HepG2 (cell line): ENCODE results near the gene KAZALD1. TPM values are rescaled to one million over a fixed set of nuclear protein-coding genes. Genes with fewer than 3 reads are reported as not detected.
A peak's percentile ranks its signal among the peaks of the same experiment; 100 is the strongest.

Experiments used
- ATF7-NPFF ChIP-seq: sonication (generic); formaldehyde crosslinking; IDR thresholded peaks from 2 replicates; pipeline ENCODE4 v1.8.1; 2023; ENCODE audit warnings: mild to moderate bottlenecking, low read depth, missing genetic modification reagents, moderate library complexity
- ERF ChIP-seq: IDR thresholded peaks from 2 replicates; pipeline ENCODE4 v1.6.1; 2018; ENCODE audit warnings: missing biosample characterization, missing genetic modification reagents
- FOXA3 ChIP-seq: IDR thresholded peaks from 2 replicates; pipeline ENCODE4 v1.6.1; 2016; ENCODE audit warnings: missing genetic modification reagents, missing compliant biosample characterization
- HNRNPL ChIP-seq: fragments of 200-400 bp; formaldehyde crosslinking; IDR thresholded peaks from 2 replicates; pipeline ENCODE4 v1.6.1; 2017; ENCODE audit warnings: mild to moderate bottlenecking, low read depth, low read length
- KLF15 ChIP-seq: sonication (generic); formaldehyde crosslinking; IDR thresholded peaks from 2 replicates; pipeline ENCODE4 v1.8.1; 2023; ENCODE audit warnings: borderline replicate concordance, mild to moderate bottlenecking, inconsistent platforms, missing genetic modification reagents, mixed read lengths
- NONO ChIP-seq, 2 experiments: fragments of 450-650 bp in 1 of 2; sonication (generic) in 1 of 2; formaldehyde crosslinking in 1 of 2; IDR thresholded peaks in 1 of 2; conservative IDR thresholded peaks in 1 of 2; 2 replicates each; pipeline versions ENCODE4 v1.6.1 to v1.8.0; 2017 to 2022; ENCODE audit warnings: mild to moderate bottlenecking in 1 of 2, missing genetic modification reagents in 1 of 2, moderate library complexity in 1 of 2
- NRL ChIP-seq: sonication (generic); formaldehyde crosslinking; IDR thresholded peaks from 2 replicates; pipeline ENCODE4 v1.5.0; 2020; ENCODE audit warnings: missing genetic modification reagents, mild to moderate bottlenecking, moderate library complexity, borderline replicate concordance
- RELA ChIP-seq: sonication (generic); formaldehyde crosslinking; IDR thresholded peaks from 2 replicates; pipeline ENCODE4 v1.4.0; 2020; ENCODE audit warnings: missing genetic modification reagents
- SIX1 ChIP-seq: sonication (generic); formaldehyde crosslinking; IDR thresholded peaks from 2 replicates; pipeline ENCODE4 v1.4.0; 2020; ENCODE audit warnings: missing genetic modification reagents, borderline replicate concordance
- TBX3 ChIP-seq: fragments of 450-650 bp; IDR thresholded peaks from 2 replicates; pipeline ENCODE4 v1.6.1; 2017; ENCODE audit warnings: antibody characterized with exemption, mild to moderate bottlenecking, inconsistent platforms, borderline replicate concordance
- ZFP62 ChIP-seq: sonication (generic); formaldehyde crosslinking; IDR thresholded peaks from 2 replicates; pipeline ENCODE4 v1.4.0; 2020; ENCODE audit warnings: missing genetic modification reagents
- ZNF24 ChIP-seq: fragments of 450-650 bp; IDR thresholded peaks from 2 replicates; pipeline ENCODE4 v1.6.1; 2017; ENCODE audit warnings: antibody characterized with exemption, mild to moderate bottlenecking
- ZNF296 ChIP-seq: sonication (generic); formaldehyde crosslinking; conservative IDR thresholded peaks from 2 replicates; pipeline ENCODE4 v1.5.0; 2020; ENCODE audit warnings: mild to moderate bottlenecking, missing genetic modification reagents
- ZNF3 ChIP-seq: IDR thresholded peaks from 2 replicates; pipeline ENCODE4 v1.7.0; 2017; ENCODE audit warnings: inconsistent platforms
- ZNF788 ChIP-seq: sonication (generic); formaldehyde crosslinking; IDR thresholded peaks from 2 replicates; pipeline ENCODE4 v1.5.0; 2020; ENCODE audit warnings: mild to moderate bottlenecking, missing genetic modification reagents, borderline replicate concordance
- ZSCAN29 ChIP-seq: sonication (generic); formaldehyde crosslinking; conservative IDR thresholded peaks from 2 replicates; pipeline ENCODE4 v1.4.0; 2020; ENCODE audit warnings: mild to moderate bottlenecking, missing genetic modification reagents
- polyA plus RNA-seq, 8 experiments: library from polyadenylated mRNA; depleted of rRNA in 3 of 8; stranded (reverse) in 7 of 8; unstranded in 1 of 8; fragments of >200 nt; fragmentation: Illumina TruSeq in 4 of 8; extraction: Trizol in 4 of 8; gene quantifications; 2 replicates each; pipeline versions ENCODE4 v1.2.1 to v1.2.3, GENCODE V29; 2011 to 2016; ENCODE audit warnings: low read depth in 4 of 8, missing spikeins in 1 of 8, mixed read lengths in 1 of 8; ENCODE audit not compliant: insufficient read depth in 1 of 8
- total RNA-seq, 5 experiments: library from RNA; depleted of rRNA; stranded (reverse); fragments of >200 nt; fragmentation: Illumina TruSeq; extraction: Trizol; gene quantifications; 2 replicates each; pipeline ENCODE4 v1.2.3, GENCODE V29; 2016; ENCODE audit warnings: low read depth in 1 of 5
- TF ChIP-seq, protein P1 (sequence below): IDR thresholded peaks from 2 replicates; pipeline ENCODE4 v1.6.1; 2016; ENCODE audit warnings: missing genetic modification reagents, missing compliant biosample characterization
- TF ChIP-seq, protein P2 (sequence below): sonication (generic); formaldehyde crosslinking; IDR thresholded peaks from 2 replicates; pipeline ENCODE4 v1.8.0; 2022; ENCODE audit warnings: missing genetic modification reagents, mild to moderate bottlenecking, borderline replicate concordance
- TF ChIP-seq, protein P3 (sequence below): sonication (generic); formaldehyde crosslinking; IDR thresholded peaks from 2 replicates; pipeline ENCODE4 v1.8.1; 2022; ENCODE audit warnings: low read depth, mild to moderate bottlenecking, missing genetic modification reagents
- TF ChIP-seq, protein P4 (sequence below): sonication (generic); formaldehyde crosslinking; IDR thresholded peaks from 2 replicates; pipeline ENCODE4 v1.8.1; 2023; ENCODE audit warnings: missing genetic modification reagents, mild to moderate bottlenecking, borderline replicate concordance
- TF ChIP-seq, protein P5 (sequence below): sonication (generic); formaldehyde crosslinking; IDR thresholded peaks from 2 replicates; pipeline ENCODE4 v1.8.1; 2023; ENCODE audit warnings: mild to moderate bottlenecking, missing genetic modification reagents

KAZALD1 gene
- total and polyA plus RNA-seq, 2 of the 13 experiments (the other 11 are each of a cell fraction or from before 2014, with no cell fraction given), result 16.7 to 27.7 TPM

DNA sequence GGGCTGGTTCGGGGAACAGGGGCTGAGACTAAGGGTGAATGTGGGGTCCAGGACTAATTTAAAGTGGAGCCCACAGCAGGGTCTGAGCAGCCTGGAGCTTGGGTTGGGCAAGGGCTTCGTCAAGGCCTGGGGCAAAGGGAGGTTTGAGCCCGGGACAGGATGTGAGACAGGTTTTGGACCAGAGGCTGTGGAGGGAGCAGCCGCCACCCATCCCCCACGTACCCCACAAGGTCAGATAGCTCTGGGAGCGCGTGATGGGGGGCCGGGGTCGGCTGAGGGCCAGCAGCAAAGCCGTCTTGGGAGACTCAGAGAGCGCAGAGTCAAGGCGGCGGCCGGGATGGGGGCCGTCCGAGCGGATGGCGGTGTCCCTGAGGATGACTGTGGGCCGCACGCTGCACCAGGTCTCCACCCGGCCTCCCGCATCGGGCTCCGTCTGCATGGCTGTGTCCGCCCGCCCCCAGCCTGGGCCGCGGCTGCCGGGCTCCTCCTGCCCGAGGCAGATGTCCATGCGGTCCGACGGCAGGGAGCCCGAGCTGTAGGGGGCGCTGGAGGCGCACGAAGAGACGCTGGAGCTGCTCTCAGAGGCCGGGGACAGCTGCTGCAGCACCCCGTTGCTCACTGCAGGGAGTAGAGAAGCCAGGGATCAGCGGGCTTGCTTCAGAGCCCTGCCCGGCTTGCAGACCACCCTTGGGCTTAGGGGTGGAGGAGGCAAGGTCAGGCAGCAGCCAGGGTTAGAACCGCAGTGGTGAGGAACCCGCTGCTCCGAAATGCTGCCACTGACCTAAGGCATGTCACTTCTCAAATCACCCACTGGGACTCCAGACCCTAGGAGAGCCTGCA, 43.0 kb upstream of the KAZALD1 start (continued):
- TF ChIP-seq ZNF24 (no peak), ZNF788 (CRISPR knock-in tag) (peak; percentile 70; the same call in 1 of the 2 replicates), ZNF3 (CRISPR knock-in tag) (no peak), ZFP62 (CRISPR knock-in tag) (no peak), FOXA3 (CRISPR knock-in tag) (no peak), ATF7-NPFF (CRISPR knock-in tag) (peak; percentile 82; the same call in 1 of the 2 replicates), NONO (IDR thresholded peaks at IDR 0.05) (no peak), NONO (CRISPR knock-in tag; conservative IDR thresholded peaks at IDR 0.05) (0 out of 2 replicates have a peak, but pooled peaks have one; percentile 62), SIX1 (CRISPR knock-in tag) (no peak), NRL (CRISPR knock-in tag) (peak; percentile 67; the same call in 1 of the 2 replicates), TBX3 (no peak), ZNF296 (CRISPR knock-in tag) (0 out of 2 replicates have a peak, but pooled peaks have one; percentile 62), HNRNPL (no peak), ZSCAN29 (CRISPR knock-in tag) (peak; percentile 97), ERF (CRISPR knock-in tag) (peak; percentile 77), KLF15 (CRISPR knock-in tag) (peak; percentile 88; the same call in 1 of the 2 replicates), RELA (CRISPR knock-in tag) (0 out of 2 replicates have a peak, but pooled peaks have one; percentile 42)
- TF ChIP-seq, protein P1, sequence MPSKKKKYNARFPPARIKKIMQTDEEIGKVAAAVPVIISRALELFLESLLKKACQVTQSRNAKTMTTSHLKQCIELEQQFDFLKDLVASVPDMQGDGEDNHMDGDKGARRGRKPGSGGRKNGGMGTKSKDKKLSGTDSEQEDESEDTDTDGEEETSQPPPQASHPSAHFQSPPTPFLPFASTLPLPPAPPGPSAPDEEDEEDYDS (CRISPR knock-in tag), result peak; percentile 51; the same call in 1 of the 2 replicates
- TF ChIP-seq, protein P2, sequence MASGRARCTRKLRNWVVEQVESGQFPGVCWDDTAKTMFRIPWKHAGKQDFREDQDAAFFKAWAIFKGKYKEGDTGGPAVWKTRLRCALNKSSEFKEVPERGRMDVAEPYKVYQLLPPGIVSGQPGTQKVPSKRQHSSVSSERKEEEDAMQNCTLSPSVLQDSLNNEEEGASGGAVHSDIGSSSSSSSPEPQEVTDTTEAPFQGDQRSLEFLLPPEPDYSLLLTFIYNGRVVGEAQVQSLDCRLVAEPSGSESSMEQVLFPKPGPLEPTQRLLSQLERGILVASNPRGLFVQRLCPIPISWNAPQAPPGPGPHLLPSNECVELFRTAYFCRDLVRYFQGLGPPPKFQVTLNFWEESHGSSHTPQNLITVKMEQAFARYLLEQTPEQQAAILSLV (CRISPR knock-in tag), result 0 out of 2 replicates have a peak, but pooled peaks have one; percentile 36
- TF ChIP-seq, protein P3, sequence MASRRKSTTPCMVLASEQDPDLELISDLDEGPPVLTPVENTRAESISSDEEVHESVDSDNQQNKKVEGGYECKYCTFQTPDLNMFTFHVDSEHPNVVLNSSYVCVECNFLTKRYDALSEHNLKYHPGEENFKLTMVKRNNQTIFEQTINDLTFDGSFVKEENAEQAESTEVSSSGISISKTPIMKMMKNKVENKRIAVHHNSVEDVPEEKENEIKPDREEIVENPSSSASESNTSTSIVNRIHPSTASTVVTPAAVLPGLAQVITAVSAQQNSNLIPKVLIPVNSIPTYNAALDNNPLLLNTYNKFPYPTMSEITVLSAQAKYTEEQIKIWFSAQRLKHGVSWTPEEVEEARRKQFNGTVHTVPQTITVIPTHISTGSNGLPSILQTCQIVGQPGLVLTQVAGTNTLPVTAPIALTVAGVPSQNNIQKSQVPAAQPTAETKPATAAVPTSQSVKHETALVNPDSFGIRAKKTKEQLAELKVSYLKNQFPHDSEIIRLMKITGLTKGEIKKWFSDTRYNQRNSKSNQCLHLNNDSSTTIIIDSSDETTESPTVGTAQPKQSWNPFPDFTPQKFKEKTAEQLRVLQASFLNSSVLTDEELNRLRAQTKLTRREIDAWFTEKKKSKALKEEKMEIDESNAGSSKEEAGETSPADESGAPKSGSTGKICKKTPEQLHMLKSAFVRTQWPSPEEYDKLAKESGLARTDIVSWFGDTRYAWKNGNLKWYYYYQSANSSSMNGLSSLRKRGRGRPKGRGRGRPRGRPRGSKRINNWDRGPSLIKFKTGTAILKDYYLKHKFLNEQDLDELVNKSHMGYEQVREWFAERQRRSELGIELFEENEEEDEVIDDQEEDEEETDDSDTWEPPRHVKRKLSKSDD, result no peak; the same call in none of the 2 replicates
- TF ChIP-seq, protein P4, sequence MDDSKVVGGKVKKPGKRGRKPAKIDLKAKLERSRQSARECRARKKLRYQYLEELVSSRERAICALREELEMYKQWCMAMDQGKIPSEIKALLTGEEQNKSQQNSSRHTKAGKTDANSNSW (CRISPR knock-in tag), result 0 out of 2 replicates have a peak, but pooled peaks have one; percentile 32
- TF ChIP-seq, protein P5, sequence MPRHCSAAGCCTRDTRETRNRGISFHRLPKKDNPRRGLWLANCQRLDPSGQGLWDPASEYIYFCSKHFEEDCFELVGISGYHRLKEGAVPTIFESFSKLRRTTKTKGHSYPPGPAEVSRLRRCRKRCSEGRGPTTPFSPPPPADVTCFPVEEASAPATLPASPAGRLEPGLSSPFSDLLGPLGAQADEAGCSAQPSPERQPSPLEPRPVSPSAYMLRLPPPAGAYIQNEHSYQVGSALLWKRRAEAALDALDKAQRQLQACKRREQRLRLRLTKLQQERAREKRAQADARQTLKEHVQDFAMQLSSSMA (CRISPR knock-in tag), result peak; percentile 75; the same call in 1 of the 2 replicates
